AG08396 (cell line): ENCODE data around the gene RALGAPA1.
"Not testable (repeated sequence)": the region's sequence is repeated elsewhere in the genome, so short reads cannot be mapped to it uniquely, and the experiment has no call there.

Source experiments
- DNase-seq: peaks from one replicate; pipeline ENCODE4 v3.0.0; 2012; ENCODE audit warnings: low spot score, mixed read lengths

Gene RALGAPA1

DNA sequence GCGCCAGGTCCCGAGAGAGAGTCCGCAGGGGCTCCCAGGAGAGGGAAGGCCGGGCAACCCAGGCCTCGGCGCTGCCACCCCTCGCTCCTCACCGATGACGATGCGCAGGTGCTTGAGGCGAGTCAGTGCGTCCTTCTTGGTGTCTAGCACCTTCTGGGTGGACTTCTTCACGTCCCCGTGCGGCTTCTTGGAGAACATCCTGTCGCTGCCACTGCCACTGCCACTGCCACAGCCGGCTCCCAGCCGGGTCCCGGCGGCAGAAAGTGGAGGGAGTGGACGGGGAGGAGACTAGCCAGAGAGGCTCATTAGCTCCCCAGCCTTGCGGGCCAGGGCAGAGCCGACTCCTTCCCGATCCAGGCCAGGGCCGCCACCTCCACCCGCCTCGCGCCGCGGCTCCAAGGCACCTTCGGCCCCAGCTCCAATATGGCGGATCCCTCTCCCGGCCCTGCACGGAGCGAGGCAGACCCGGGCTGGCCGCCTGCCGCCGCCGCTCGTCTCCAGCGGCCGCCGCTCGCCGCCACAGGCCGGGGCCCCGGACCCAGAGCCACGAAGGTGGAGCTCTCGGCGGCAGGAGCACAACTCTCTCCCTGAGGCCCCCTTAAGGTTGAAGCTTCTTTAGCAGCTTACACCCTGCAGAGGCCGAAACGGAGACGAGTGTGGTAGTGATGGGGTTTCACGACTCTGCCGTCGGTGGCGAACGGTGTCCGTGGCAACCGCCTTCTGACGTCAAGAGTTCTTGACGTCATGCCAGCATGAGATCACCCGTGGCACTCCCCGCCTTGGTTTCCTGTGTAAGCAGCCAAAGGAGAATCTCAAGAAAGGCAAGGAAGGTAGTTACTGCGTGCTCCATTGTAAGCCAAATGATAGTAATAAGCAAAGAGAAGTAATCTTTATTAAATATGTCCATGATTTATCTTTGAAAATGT is at the start of gene RALGAPA1:
Gene RALGAPA1 (minus strand): TSS at position 658 of the 926 bp plus-strand sequence. CDS start 460 bp downstream, at position 198.
- DNase-seq, result peak; percentile 92

- DNase-seq, result peak; percentile 18
Observed at GRCh38 chr14:35858521-35859209, 49.6 kb upstream of the RALGAPA1 start.

DNA sequence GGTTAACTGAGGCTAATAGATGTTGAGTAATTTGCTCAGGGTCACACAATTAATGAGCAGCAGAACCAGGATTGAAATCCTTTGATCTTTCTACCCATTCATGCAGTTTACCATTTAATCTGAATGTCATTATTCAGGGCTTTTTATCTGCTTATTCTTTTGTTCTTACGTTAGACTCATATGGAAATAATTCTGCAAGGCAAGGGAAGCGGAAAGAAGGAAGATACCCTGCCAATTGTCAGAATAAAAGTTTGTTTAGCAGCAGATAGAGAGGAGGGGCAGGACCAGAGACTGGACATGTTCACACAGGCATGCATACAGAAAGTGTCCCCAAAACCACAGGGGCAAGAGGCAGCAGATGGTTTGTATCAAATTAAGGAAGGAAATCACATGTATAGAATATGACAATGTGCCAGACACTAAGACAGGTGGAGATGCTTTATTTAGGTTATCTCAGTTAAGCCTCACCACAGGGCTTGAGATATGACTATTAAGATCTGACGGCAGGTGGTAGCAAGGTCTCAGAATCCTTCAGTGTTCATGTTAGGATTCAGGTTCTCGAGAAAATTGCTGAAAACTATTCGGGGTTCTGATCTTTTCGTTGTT is 46.9 kb upstream of the RALGAPA1 start:
- no peak for DNase-seq

- no peak for DNase-seq
Observed at GRCh38 chr14:35854696-35855270, 45.7 kb upstream of the RALGAPA1 start.

- DNase-seq, result no peak
Observed at GRCh38 chr14:35853225-35853624, 44.1 kb upstream of the RALGAPA1 start.

GRCh38 chr14:35851823-35852222 is 42.7 kb upstream of the RALGAPA1 start:
- DNase-seq, result no peak

DNA sequence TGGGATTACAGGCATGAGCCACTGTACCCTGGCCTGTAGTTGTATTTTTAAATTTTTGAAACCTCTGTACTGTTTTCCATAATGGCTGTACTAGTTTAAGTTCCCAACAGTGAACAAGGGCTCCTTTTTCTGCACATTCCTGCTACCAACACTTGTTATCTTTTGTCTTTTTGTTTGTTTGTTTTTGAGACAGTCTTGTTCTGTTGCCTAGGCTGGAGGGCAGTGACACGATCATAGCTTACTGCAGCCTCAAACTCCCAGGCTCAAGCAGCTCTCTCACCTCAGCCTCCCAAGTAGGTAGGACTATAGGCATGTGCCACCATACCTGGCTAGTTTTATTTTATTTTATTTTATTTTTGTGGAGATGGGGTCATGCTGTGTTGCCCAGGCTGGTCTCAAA is 40.0 kb upstream of the RALGAPA1 start:
- no peak for DNase-seq

DNA sequence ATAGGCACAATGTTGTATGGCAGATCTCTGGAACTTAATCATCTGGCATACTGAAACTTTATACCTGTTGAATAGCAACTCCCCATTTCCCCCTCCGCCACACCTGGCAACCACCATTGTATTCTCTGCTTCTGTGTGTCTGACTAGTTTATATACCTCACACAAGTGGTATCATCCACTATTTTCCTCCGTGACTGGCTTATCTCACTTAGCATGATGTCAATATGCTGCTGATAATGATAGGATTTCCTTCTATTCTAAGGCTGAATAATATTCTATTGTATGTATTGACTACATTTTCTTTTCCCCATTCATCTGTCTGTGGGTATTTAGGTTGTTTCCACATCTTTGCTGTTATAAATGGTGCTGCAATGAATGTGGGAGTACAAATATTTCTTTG is 38.5 kb upstream of the RALGAPA1 start:
- no peak for DNase-seq

GRCh38 chr14:35844494-35844893 is 35.4 kb upstream of the RALGAPA1 start:
- DNase-seq, result no peak

- DNase-seq, result not testable (repeated sequence)
Observed at GRCh38 chr14:35842245-35842644, 33.1 kb upstream of the RALGAPA1 start.

GRCh38 chr14:35841704-35842103 is 32.6 kb upstream of the RALGAPA1 start:
- not testable (repeated sequence) for DNase-seq

DNA sequence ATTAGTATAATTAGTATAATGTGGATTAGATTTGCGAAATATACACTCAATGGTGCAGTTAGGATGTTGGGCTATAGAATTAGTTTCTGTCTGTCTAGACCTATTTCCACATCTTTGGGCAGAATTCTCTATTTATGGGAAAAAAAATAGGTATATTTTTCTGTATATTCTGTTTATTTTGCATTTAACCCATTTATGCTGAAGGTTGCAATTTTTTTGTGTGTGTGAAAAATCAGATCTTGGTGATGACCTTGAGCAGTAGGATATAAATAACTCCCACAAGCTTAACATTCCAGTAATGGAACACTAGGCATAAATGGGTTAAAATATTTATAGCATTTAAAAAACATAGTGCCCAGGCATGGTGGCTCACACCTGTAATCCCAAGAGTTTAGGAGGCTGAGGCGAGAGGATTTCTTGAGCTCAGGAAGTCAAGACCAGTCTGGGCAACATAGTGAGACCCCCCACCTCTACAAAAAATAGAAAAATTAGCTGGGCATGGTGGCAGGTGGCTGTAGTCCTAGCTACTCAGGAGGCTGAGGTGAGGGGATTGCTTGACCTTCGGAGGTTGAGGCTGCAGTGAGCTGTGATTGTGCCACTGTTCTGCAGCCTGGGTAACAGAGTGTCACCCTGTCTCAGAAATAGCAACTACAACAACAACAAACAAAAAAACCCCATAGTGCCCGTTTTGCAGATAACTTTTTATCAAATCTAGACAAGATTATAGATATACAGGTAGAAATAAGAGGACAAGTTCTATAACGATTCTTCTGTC is 26.3 kb upstream of the RALGAPA1 start:
- no peak for DNase-seq

- DNase-seq, result peak; percentile 51
Observed at GRCh38 chr14:35829449-35829848, 20.4 kb upstream of the RALGAPA1 start.

- DNase-seq, result no peak
Observed at GRCh38 chr14:35827678-35828472, 18.8 kb upstream of the RALGAPA1 start.

GRCh38 chr14:35826952-35827416 is 17.9 kb upstream of the RALGAPA1 start:
- DNase-seq, result no peak

DNA sequence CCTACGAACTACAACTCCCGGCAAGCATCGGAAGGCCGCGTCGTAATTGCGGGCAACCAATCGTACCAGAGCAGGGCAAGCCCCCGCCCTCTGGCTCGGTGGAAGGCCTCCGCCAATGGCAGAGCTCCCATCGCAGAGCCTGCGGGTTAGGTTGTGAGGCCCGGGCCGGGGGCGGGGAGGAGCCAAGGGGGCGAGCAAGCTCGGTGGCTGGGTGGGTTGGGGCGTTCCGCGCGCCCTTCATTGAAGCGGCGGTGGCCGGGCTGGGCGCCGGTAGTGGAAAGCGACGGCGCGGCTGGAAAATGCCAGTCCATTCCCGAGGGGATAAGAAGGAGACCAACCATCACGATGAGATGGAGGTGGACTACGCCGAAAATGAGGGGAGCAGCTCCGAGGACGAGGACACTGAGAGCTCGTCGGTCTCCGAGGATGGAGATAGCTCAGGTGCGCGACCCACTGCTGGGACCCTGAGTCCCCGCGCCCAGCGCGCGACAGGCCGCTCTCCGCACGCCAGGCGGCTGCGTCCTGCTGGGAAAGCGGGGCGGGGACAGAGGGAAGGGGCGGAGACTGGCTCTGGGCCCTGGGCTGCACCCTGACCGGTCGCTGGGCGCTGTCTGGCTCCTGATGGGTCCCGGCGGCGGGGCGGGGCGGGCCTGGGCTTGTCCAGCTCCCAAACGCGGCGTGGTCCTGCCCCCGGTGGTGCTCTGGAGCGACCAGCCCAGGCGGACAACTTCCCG is 17.3 kb upstream of the RALGAPA1 start, which contains the start of gene BRMS1L:
Gene BRMS1L (plus strand): TSS at position 121 of the 734 bp plus-strand sequence. CDS start 179 bp downstream, at position 300.
- peak; percentile 98 for DNase-seq

- no peak for DNase-seq
Observed at GRCh38 chr14:35825968-35826217, 16.8 kb upstream of the RALGAPA1 start.

GRCh38 chr14:35824446-35825165 is 15.5 kb upstream of the RALGAPA1 start:
- DNase-seq, result not testable (repeated sequence)

DNA sequence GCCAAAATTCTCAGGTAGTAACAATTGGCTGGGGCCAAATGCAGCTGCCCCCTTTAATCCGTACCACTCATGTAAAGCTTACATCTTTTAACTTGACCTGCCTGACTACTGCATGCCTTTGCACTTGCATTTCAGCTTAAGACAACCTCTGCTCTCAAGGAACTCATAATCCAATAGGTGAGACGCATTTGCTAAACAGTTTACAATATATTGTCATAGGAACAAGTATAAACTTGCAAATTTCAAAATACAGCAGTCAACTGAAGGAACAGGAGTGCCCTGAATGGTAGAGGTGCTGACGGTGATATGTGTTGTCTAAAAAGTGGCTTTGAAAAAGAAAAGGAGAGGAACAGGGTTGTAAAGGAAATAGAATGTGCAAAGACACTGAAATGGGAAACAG is 13.4 kb upstream of the RALGAPA1 start:
- no peak for DNase-seq
